GM21526 (cell line): ENCODE data around the gene HOXB7.

ENCODE experiments used
- ATAC-seq: cut with Tn5 transposase; IDR thresholded peaks from one replicate; pipeline ENCODE4 v1.9.1; 2021; ENCODE audit warnings: moderate library complexity; ENCODE audit not compliant: unreplicated experiment, low FRiP score

The HOXB7 gene

DNA sequence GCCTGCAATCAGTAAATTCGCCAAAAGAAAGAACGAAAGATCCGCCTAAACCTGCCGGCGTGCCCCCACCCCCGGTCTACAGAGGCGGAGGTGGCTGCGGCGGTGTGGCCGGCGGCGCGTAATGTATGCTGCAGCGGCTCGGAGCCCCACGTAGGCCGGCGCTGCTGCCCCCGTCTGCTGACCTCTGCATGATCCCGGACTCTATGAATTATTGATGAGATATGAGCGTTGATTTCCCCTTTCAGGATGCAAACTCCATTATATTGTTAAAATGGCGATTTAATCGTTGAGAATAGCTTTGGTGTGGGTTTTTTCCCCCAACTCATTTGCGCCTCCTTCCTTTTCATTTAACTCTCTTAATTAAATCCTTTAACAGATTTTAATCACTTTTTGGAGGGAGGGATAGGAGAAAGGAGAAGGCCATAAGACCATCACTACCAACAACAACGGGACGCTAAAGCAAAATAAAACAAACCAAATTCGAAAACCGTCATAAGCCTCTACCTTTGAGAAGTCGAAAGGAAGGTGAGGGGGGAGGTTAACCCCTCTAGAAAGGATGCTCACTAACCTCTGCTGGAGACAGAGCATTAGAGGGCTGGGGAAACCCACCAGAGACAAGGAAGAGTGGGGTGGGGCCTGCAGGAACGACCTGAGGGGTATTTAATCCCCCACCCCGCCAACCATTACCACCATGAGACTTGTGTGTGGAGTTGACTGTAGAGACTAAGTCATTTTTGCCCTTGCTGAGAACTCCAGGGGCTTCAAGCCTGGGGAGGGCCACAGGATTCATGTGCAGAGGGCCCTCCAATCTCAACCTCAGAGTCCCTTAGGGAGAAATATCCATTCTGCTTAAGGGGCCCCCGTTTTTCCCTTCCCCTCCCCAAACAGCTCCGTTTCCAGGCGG, 24.2 kb downstream of the HOXB7 start:
- no peak for ATAC-seq

DNA sequence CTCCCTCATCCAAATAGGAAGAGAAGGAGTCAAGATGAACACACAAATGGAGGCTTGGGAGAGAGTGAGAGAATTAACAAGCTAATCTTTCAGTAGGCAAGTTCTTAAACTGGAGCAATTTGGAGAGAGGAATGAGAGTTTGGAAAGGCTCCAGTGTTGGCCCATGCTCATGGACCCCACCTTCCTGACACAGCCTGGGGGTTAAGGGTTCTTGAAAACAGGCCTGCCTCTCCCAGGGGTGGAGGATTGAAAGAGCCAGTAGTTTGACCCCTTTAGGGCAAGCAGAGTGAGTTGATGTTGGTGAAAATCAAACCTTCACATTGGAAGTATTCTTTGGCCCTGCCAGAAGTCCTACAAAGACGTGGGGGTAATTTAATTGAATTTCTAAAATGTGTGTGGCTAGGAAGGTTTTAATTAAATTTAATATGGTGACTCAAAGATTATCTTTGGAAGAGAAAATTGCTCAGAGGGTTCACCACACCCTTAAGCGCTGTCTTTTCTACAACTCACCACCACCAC, 26.5 kb downstream of the HOXB7 start:
- no peak for ATAC-seq

DNA sequence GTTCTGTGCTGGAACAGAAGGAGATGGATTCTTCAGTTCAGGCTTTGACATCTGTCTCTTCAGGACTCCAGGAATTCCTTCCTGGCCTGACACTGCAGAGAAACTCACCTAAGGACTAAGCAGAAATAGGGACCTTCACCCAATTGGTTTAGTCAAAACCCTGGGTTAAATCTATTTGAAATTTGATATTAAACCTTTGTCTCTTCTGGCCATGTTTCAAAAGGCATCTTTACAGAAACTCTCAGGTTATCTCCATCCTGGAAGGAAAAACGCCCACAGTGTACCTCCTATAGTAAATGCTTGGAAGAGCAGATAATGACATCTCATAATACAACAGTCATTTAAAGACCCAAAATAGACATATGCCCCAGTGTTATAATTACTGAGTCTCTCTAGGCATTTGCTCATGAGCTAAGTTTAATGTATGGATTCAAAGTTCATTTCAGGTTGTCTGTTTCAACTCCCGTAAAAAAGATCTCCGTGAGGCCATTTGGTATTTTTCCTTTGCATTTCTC, 27.1 kb downstream of the HOXB7 start:
- ATAC-seq = no peak

DNA sequence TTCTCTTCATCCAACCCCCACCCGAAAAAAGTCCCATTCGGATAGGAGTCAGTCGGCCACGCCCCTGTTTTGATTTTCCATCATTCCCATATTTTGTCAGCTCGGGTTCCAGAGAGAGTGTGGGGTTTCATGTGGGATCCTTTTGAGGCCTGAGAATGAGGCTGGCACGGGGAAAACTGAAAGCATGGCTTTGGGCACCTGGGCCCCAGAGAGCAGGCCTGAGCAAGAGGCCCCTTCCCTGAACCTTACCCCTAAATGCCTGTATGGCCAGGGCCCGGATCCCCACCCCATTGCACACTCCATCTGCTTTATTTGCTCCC, 28.1 kb downstream of the HOXB7 start:
- ATAC-seq = no peak

DNA sequence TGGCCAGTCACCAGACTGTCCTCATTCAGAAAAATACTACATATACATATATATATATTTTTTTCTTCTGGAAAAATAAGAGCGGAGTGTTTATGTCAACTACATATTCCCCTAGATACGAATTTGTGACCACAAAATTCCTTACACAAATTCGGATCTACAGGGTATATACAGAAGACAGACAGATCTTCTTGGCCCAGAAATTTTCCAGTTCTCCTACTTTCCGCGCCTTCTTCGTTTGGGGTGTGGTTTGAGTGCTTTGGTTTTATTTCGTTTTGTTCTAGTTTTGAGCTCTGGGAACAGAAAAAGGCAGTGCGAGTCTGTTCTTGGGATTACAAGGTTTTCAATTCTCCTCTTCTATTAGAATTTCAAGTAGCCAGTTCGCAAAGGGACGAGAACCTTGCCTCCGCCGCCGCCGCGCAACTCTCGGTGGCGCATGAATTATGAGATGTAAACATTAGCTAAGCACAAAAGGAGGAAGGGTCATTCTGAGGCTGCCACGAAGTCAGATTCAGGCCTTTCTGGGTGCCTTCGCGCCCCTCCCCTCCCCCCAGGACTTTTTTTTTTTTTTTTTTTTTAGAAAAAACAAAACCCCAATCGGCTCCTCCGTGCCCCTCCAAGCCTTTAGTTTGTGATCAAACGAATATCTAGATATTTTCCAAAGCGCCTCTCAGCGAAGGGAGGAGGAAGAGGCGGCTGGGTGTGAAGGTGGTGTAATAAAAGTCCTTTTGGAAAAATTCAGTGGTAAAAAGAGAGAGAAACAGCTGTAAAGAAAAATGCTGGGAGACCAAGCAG, 30.9 kb downstream of the HOXB7 start:
- ATAC-seq = no peak

DNA sequence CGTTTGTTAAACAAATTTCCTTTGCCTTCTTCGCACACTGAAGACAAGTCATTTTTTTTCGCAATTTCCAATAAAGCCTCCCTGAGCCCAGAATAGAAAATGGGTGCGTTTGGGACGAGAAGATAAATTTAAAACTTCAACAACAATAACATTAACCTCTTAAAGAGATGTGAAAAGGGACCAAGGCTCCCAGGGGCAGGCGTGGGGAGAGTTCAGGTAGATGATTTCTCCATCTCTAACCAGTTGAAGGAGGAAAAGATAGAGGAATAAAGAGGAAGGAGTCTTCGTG, 31.4 kb downstream of the HOXB7 start:
- ATAC-seq = no peak

DNA sequence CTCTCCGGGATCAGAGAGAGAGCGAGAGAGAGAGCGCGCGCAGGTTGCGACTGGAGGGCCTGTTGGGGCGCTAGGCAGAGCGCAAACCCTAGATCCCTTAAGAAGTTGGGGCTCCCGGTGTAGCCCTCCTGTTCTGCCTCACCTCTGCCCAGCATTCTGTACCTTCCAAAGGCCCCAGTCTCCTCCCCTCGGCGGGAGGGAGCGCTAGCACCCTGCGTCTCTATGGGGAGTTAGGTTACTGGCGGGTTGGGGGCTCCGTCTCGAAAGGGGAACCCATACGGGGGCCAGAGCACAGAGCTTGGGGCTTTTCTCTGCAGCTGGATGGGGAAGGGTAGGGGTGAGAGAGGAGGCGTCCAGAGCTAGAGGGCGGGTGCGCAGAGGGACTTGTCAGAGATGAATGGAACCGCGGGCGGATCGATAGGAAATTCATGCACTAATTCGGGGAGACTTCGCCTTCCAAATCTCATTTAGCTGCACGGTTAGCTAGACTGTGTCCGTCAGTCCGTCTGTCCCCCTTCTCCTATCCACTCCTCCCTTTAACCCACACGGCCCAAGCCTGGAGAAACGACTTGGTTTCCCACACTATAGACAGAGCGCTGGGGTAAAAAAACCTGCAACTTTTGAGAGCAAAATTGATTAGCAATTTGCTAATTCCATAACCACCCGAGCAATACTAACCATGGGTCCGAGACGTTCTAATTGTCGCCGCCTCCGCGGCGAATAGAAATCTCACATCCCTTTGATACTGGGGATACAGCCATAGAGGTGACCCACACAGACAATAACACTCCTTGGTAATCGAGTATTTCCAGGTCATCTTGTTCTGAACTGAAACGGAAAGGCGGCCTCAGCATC, 32.0 kb downstream of the HOXB7 start:
- ATAC-seq = no peak

DNA sequence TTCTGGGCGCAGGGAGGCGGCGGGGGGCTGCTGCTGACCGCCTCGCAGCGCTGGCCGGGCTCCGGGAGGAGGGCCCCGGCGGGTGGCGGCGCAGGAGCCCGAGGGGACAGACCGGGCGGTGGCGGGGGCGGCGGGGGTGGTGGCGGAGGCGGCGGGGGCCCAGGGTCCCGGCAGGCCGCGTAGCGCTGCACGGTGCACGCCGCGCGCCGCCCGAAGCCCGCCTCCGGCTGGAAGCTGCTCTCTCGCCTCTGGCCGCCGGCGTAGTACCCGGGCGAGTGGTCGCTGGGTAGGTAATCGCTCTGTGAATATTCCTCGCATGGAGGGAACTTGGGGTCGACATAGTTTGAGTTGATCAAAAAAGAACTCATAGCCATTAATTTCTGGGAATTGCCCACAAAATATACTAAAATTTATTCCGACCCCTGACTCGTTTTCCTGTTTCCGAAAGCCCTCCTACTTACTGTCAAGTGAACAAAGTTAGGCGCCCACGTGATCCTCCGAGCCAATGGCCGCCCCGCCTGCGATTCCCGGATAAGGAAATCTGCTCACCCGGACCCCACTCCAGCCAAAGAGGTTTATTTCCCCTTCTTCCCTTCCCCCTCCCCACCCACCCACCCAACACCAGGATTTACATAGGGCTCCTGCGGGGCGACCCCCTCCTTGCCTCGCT, 32.7 kb downstream of the HOXB7 start, which contains the start of gene HOXB4:
Gene HOXB4, minus strand, starts transcription at position 405 of the 670 bp plus-strand sequence. Its CDS starts 31 bp downstream, at position 374.
- no peak for ATAC-seq

DNA sequence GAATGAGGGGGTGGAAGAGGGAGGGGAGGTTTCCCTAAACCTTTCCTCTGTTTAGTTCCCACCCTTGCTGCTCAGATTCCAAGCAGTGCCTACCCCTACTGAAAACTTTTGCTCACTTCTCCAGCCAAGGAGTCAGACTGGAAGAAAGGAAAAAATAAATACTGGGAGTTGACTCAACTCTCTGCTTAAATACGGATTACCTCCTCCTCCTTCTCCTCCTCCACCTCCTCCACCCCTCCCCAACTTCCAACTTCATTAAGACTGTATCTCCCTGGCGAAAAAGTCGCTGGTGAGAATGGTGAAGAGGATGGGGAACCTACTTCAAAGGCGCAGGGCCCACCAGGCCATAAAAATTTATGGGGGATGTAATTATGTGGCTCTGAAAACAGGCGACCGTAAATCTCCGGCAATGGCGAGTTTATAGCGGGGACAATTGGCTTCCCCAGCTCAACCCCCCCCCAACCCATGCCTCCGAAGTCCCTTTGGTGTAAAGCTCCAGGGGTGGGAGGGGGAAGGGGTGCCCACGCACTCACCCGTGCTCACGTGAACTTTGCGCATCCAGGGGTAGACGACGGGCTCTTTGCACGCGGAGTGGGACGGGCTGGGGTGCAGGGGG, 33.4 kb downstream of the HOXB7 start:
- no peak for ATAC-seq

DNA sequence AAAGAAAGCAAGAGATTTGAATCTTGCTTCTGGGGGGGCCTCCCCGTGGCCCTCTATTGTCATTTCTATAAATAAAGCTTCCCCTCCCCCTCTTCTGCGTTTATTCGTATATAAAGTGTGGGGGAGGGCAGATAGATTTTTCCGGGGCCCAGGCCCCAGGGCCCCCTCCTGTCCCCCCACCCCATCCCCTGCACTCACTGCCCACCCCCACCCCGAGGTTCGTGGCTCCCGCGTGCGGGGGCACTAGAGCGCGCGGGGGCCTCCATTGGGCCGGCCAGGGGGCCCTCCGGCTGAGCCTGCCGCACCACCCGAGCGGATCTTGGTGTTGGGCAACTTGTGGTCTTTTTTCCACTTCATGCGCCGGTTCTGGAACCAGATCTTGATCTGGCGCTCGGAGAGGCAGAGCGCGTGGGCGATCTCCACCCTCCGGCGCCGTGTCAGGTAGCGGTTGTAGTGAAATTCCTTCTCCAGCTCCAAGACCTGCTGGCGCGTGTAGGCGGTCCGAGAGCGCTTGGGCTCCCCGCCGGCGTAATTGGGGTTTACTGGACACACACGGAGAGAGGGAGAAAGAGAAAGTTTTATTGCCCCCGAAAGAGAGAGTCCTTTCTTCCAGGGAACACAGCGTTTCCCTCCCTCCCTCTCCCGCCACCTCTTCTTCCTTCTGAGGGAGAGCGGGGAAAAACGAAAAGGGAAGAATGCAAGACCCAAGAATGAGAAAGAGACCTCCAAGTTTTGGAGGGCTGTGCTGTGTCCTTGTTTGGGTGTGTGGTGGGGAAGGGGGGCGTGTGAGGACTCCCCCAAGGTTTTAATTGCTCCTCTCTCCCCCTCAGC, 34.1 kb downstream of the HOXB7 start:
- no peak for ATAC-seq

DNA sequence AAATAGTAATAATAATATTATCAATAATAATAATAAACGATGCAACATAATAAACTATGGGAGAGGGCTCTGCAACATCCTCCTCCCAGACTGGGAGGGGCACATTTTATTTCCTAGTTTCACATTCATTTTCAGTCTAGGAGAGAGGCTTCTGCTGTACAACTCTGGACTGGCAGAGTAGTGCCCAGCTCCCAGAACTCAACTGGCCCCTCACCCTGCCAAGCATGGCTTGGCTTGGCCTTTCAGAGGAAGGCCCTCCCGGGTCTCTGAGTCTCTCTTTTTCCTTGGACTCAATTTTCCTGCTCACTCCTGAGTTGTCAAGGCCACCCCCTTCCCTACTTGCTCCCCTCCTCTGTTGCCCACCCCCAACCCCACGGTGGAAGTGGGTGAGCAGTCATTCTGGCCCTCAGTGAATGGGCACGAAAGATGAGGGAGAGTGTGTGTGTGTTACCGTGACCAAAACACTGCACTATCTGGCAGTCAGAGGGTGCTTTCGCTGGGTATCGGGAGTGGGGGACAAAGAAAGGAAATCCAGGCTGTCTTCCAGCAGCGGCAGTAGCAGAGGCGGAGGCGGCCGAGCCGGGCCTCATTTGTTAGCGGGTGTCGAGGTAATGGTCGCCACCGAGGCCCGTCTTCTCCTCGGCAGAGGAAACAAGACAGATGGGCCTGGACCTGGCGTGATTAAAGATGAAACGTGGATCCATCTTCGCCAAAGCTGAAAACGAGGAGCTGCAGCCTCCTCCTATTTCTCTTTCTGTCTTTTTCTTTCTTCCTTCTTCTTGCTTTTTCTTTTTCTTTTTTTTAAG, 34.9 kb downstream of the HOXB7 start:
- ATAC-seq = no peak

DNA sequence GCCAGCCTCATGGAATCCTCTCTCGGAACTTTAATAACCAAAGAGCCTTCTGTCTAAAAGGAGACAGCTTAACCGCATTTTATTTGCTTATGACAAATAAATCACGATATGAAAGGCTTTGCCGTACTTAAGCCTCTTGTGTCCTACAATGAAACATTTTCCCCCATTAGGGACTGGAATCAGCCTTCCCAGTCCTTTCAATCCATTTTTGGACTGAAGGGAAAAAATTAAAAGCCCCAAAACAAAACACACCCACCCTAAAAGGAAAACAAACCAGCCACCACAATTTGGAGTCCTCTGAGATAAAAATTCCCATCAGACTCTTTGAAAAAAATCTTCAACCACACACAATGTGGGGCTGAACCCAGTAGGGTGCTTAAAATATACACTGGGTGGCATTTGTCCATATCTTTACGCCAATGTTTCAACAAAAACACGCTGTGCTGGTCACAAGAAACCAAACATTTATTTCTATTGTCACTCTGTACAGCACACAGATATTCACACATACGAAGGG, 35.7 kb downstream of the HOXB7 start:
- no peak for ATAC-seq

DNA sequence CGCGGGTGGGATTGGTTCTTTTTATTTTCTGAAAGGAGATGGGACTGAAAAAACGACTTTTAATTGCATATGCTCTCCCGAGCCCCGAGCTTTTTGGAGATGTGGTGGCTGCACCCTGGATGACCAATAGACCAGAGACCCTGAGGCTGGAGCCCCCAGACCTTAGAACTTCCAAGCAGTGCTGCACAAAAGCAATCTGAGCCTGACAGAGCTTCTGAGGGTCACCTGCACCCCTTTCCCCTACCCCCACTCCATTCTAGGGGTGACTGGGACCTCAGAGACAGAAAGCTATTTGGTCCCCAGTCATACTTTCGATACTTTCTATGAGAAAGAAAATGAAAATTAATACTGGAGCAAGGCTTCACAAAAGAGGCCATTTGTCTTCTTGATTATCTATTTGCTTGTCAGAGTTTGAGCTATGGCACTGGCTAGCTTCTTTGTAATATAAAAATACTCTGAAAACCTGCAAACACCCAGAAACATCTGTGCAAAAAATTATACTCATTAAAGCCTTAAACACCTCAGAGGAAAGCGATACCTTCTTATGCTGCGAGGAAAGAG, 36.2 kb downstream of the HOXB7 start:
- no peak for ATAC-seq

DNA sequence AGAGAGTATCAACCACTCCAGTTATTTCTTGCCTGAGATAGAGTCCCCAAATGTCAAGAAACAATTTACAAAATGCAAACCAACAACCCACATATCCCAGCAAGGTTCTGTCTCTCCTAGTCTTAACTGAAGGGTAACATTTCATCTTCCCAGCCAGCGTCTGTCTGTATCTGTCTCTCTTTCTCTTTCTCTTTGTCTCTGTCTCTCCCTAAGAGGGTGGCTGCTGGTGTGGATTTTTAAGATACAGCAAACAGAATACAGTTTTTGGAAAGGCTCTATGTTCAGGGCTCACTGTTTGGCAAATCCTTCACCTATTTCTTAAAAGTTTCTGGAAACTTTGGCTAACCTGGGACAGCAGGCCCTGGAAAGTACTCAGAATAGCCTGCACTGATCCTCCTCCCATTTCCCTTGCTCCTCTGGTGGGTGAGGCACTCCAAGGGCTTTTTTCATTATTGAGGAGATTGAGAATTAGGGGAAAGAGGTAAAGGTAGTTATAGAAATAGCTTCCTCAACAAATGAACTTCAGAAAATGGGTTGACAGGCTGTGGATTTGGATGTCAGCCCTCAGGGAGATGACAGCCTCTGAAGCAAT, 38.9 kb downstream of the HOXB7 start:
- no peak for ATAC-seq

DNA sequence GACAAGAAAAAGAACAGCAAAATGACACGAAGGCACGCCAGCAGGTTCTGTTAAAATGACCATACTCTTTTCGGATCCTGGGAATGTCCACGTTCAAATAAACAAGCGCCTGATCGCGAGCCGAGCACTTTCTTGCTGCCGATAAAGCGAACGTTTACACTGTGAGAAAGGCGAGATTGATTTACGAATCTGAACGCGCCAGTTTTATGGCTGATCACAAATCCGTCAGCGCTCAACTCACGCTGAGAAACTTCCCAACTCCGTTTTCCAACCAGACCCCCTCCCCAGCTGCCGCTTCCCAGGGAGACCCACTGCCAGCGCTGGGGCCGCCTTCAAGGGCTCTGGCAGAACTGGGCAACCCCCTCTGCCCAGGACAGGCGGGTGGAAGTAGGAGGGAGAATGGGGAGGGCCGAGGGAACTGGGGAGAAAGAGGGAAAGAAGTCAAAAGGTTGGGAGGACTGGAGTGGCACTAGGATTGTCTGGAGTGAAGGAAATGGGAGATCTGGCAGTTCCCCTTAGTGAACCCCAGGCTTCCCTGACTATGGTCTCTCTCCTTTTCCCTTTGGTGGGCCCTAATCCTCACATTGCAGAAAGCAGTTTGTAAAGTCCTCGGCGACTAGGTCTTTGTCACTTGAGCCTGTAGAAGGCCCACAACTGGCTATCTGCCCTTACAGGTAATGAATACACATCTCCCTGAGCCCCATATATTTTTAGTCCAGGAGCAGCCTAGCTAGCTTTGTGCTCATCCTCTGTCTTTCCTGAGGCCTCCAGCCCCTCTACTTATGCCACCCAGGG, 39.6 kb downstream of the HOXB7 start:
- no peak for ATAC-seq

DNA sequence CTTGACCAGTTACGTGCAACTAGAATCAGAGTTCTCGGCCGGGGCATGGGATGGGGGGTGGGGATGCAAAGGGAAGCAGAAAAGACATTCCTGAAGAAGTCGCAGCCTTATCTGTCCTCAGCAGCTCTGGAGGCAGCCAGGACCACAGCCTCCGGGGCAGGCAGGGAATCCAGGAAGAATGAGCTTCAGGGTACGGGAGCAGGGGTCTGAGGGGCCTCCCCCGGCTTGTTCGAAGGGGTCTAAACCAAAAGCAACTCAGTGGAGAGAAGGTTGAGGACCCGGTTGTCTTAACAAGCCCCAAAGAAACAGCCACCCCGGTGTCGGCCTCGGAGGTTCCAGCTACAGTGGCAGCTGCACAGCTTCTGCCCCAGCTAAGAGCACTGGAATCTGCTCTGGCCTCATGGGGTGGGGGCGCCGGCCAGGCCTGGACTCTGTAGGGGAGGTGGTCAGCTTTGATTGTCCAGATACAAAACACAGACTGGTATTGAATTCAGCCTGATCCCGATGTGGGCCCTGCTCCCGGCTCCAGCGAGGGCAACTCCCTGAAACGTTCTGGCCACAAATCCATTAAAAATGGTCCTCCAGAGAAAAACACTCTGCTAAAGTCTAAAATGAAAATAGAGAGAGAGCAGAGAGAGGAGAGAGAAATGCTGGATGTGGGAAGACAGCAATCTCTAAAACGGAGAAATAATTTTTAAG, 40.3 kb downstream of the HOXB7 start:
- ATAC-seq = no peak
